Cardiac muscle cell (in vitro differentiated cells and primary cell): ENCODE results near the gene NAT9. TPM values are rescaled to one million over a fixed set of nuclear protein-coding genes. Genes with fewer than 3 reads are reported as not detected.

ENCODE experiments used
- DNase-seq, 2 donors: peaks; one replicate each; pipeline versions ENCODE4 v3.0.0 to v3.0.0-alpha.2; 2010 to 2017; ENCODE audit warnings: low read depth in 1 of 2, low spot score in 1 of 2
- H3K27ac ChIP-seq: fragments of 200-600 bp; sonication (generic); 2 replicates; pipeline ENCODE4 v1.5.1; 2016
- H3K27me3 ChIP-seq: fragments of 200-600 bp; sonication (generic); 2 replicates; pipeline ENCODE4 v1.6.0; 2016; ENCODE audit warnings: control low read depth
- H3K36me3 ChIP-seq: fragments of 200-600 bp; sonication (generic); 2 replicates; pipeline ENCODE4 v1.5.1; 2016; ENCODE audit warnings: control low read depth
- H3K4me1 ChIP-seq: fragments of 200-600 bp; sonication (generic); 2 replicates; pipeline ENCODE4 v1.8.1; 2017; ENCODE audit warnings: low read depth, mild to moderate bottlenecking, mixed run types
- H3K4me3 ChIP-seq: fragments of 200-600 bp; sonication (generic); 2 replicates; pipeline ENCODE4 v1.5.1; 2016; ENCODE audit warnings: mild to moderate bottlenecking
- H3K9me3 ChIP-seq: fragments of 200-600 bp; sonication (generic); 2 replicates; pipeline ENCODE4 v1.5.1; 2017; ENCODE audit warnings: low read depth, mild to moderate bottlenecking, control low read depth
- CTCF ChIP-seq: IDR thresholded peaks from 2 replicates; pipeline ENCODE4 v1.5.1; 2012; ENCODE audit warnings: low read depth, mild to moderate bottlenecking, low read length
- polyA plus RNA-seq: library from polyadenylated mRNA; unstranded; fragments of >200 nt; fragmentation: Nextera tagmentation; extraction: Ambion mirVana; gene quantifications from 2 replicates; pipeline ENCODE4 v1.2.1, GENCODE V29; 2016
- total RNA-seq: library from RNA; depleted of rRNA; stranded (reverse); fragments of >200 nt; gene quantifications from 2 replicates; pipeline ENCODE4 v1.2.3, GENCODE V29; 2016

Gene NAT9
- total and polyA plus RNA-seq, 2 experiments from 2014 or later: 56.2 to 73.1 TPM

GRCh38 chr17:74742978-74743545, 33.1 kb downstream of the NAT9 start:
- Histone ChIP-seq H3K36me3 (no peaks in the 10 kb centered on the region), H3K4me3 (no peak overlapping the region), H3K4me1 (peaks cover 30% of the 10 kb centered on the region), H3K27me3 (peaks cover 8% of the 10 kb centered on the region), H3K27ac (no peak overlapping the region), H3K9me3 (no peaks in the 10 kb centered on the region)
- DNase-seq: no peak
- no peak for TF ChIP-seq CTCF

- Histone ChIP-seq H3K4me1 (peaks cover 23% of the 10 kb centered on the region), H3K9me3 (no peaks in the 10 kb centered on the region), H3K36me3 (no peaks in the 10 kb centered on the region), H3K27me3 (peaks cover 17% of the 10 kb centered on the region), H3K27ac (no peak overlapping the region), H3K4me3 (no peak overlapping the region)
- DNase-seq: no peak
- no peak for TF ChIP-seq CTCF
Observed at GRCh38 chr17:74742153-74742515, 34.0 kb downstream of the NAT9 start.

- peaks cover 30% of the 10 kb centered on the region for H3K27me3 ChIP-seq
- no peak overlapping the region for H3K27ac ChIP-seq
- no peaks in the 10 kb centered on the region for H3K36me3 ChIP-seq
- H3K4me3 ChIP-seq: no peak overlapping the region
- TF ChIP-seq CTCF: no peak
- H3K4me1 ChIP-seq: peaks cover 11% of the 10 kb centered on the region
- H3K9me3 ChIP-seq: no peaks in the 10 kb centered on the region
- DNase-seq: no peak
Observed at GRCh38 chr17:74740641-74741387, 35.3 kb downstream of the NAT9 start.

- DNase-seq: no peak
- Histone ChIP-seq H3K27ac (no peak overlapping the region), H3K4me3 (no peak overlapping the region), H3K27me3 (peaks cover 36% of the 10 kb centered on the region), H3K36me3 (no peaks in the 10 kb centered on the region), H3K9me3 (no peaks in the 10 kb centered on the region), H3K4me1 (peaks cover 5% of the 10 kb centered on the region)
- TF ChIP-seq CTCF: no peak
Observed at GRCh38 chr17:74740173-74740572, 36.0 kb downstream of the NAT9 start.

- Histone ChIP-seq H3K4me3 (no peak overlapping the region), H3K9me3 (no peaks in the 10 kb centered on the region), H3K27ac (no peak overlapping the region), H3K27me3 (peaks cover 41% of the 10 kb centered on the region), H3K4me1 (no peaks in the 10 kb centered on the region), H3K36me3 (no peaks in the 10 kb centered on the region)
- no peak for TF ChIP-seq CTCF
- no peak for DNase-seq
Observed at GRCh38 chr17:74739227-74739831, 36.8 kb downstream of the NAT9 start.
